Caco-2 (cell line): Measurements from ENCODE around the gene FHOD3. TPM values are rescaled to one million over a fixed set of nuclear protein-coding genes. Genes with fewer than 3 reads are reported as not detected.

Experiments
- BruUV-seq: library from RNA; stranded (reverse); fragments of 400-500 nt; replicated peaks from 2 replicates; lab custom pipeline; 2021; lab: Mats Ljungman, UMichigan
- CTCF ChIA-PET: fragments of 300-600 bp; sonication (Branson Sonifier 250); formaldehyde crosslinking; loops from one replicate; lab custom pipeline; 2022; ENCODE audit warnings: antibody characterized with exemption; lab: Charles Lee
- POLR2A ChIA-PET: fragments of 300-600 bp; sonication (Branson Sonifier 250); formaldehyde crosslinking; loops from one replicate; lab custom pipeline; 2022; ENCODE audit warnings: antibody characterized with exemption; lab: Charles Lee
- DNase-seq, 2 experiments: peaks; one replicate each; pipeline versions ENCODE4 v3.0.0 to v3.0.0-alpha.2; 2020 to 2022
- H3K27me3 ChIP-seq: replicated peaks from 2 replicates; pipeline ENCODE4 v1.6.0; 2011; ENCODE audit warnings: low read length; ENCODE audit not compliant: control insufficient read depth, insufficient read depth
- H3K36me3 ChIP-seq: 2 replicates; pipeline ENCODE4 v1.5.1; 2011; ENCODE audit warnings: low read length; ENCODE audit not compliant: control insufficient read depth, insufficient read depth
- H3K4me1 ChIP-seq: fragments of 250-450 bp; sonication (Bioruptor Pico); 2 replicates; pipeline ENCODE4 v1.5.1; 2020; ENCODE audit warnings: mild to moderate bottlenecking
- H3K4me3 ChIP-seq: 2 replicates; pipeline ENCODE4 v1.5.1; 2011; ENCODE audit warnings: low read depth, mild to moderate bottlenecking, control low read depth, low read length
- H3K9me3 ChIP-seq: fragments of 250-450 bp; sonication (Bioruptor Pico); 2 replicates; pipeline ENCODE4 v1.5.1; 2020; ENCODE audit warnings: mild to moderate bottlenecking, moderate library complexity
- H3K27ac Mint-ChIP-seq: one replicate; pipeline ENCODE4 v1.8.0; 2022; ENCODE audit warnings: mixed read lengths; ENCODE audit not compliant: unreplicated experiment
- H3K27me3 Mint-ChIP-seq: one replicate; pipeline ENCODE4 v1.8.0; 2022; ENCODE audit warnings: mixed read lengths; ENCODE audit not compliant: insufficient read depth, unreplicated experiment
- H3K36me3 Mint-ChIP-seq: one replicate; pipeline ENCODE4 v1.8.0; 2022; ENCODE audit warnings: mild to moderate bottlenecking, mixed read lengths; ENCODE audit not compliant: insufficient read depth, unreplicated experiment
- H3K4me1 Mint-ChIP-seq: one replicate; pipeline ENCODE4 v1.8.0; 2022; ENCODE audit warnings: low read depth, mixed read lengths; ENCODE audit not compliant: unreplicated experiment
- H3K4me3 Mint-ChIP-seq: one replicate; pipeline ENCODE4 v1.8.0; 2022; ENCODE audit warnings: mild to moderate bottlenecking, moderate library complexity, mixed read lengths; ENCODE audit not compliant: unreplicated experiment
- H3K9me3 Mint-ChIP-seq: one replicate; pipeline ENCODE4 v1.8.0; 2022; ENCODE audit warnings: mixed read lengths; ENCODE audit not compliant: unreplicated experiment
- CTCF ChIP-seq, 2 experiments: fragments of 200-600 bp in 1 of 2; IDR thresholded peaks; 1 replicate in 1 of 2; 2 replicates in 1 of 2; pipeline versions ENCODE4 v1.5.1 to v1.8.0; 2011 to 2022; ENCODE audit warnings: antibody characterized with exemption in 1 of 2, control low read depth in 1 of 2, inconsistent platforms in 1 of 2, low read depth in 1 of 2, low read length in 1 of 2, mild to moderate bottlenecking in 1 of 2, moderate library complexity in 1 of 2; ENCODE audit not compliant: insufficient read depth in 1 of 2, severe bottlenecking in 1 of 2, unreplicated experiment in 1 of 2
- intact Hi-C: fragments of 100-400 bp; cut with micrococcal nuclease; formaldehyde crosslinking; loops from one replicate; pipeline ENCODE4 v1.10.0; 2022; ENCODE audit not compliant: unreplicated experiment
- total RNA-seq: library from RNA; stranded (reverse); gene quantifications from 2 replicates; pipeline ENCODE4 v1.2.3, GENCODE V29; 2022

FHOD3 gene
- total RNA-seq, 1 experiment from 2014 or later = not detected

- no peak for TF ChIP-seq CTCF (IDR thresholded peaks at IDR 0.05; ENCODE audit: insufficient read depth in 1 of 2, low read depth in 1 of 2, low read length in 1 of 2, severe bottlenecking in 1 of 2, unreplicated experiment in 1 of 2)
- Histone ChIP-seq H3K36me3 (no peaks in the 10 kb centered on the region), H3K9me3 (no peaks in the 10 kb centered on the region), H3K4me3 (no peak overlapping the region), H3K27me3 (no peaks in the 10 kb centered on the region), H3K4me1 (no peaks in the 10 kb centered on the region)
- no peak for DNase-seq
- no TSS peak for BruUV-seq
- Mint-ChIP-seq H3K4me3 (no peak overlapping the region), H3K27me3 (peaks cover 6% of the 10 kb centered on the region), H3K27ac (no peak overlapping the region), H3K9me3 (no peaks in the 10 kb centered on the region), H3K36me3 (no peaks in the 10 kb centered on the region), H3K4me1 (no peaks in the 10 kb centered on the region)
- intact Hi-C loops = no loop called here
- ChIA-PET POLR2A (no interaction called here), CTCF (no interaction called here)
These were observed 123.3 kb downstream of the FHOD3 start for GRCh38 chr18:36420826-36421225.

GRCh38 chr18:36424741-36425142, 127.2 kb downstream of the FHOD3 start:
- BruUV-seq = no TSS peak
- POLR2A ChIA-PET = no interaction called here
- CTCF ChIA-PET = no interaction called here
- Mint-ChIP-seq H3K27ac (no peak overlapping the region), H3K36me3 (no peaks in the 10 kb centered on the region), H3K9me3 (no peaks in the 10 kb centered on the region), H3K4me3 (no peak overlapping the region), H3K4me1 (no peaks in the 10 kb centered on the region), H3K27me3 (no peaks in the 10 kb centered on the region)
- no peak overlapping the region for H3K4me3 ChIP-seq
- no peaks in the 10 kb centered on the region for H3K27me3 ChIP-seq
- no peak for DNase-seq
- no peaks in the 10 kb centered on the region for H3K36me3 ChIP-seq
- intact Hi-C loops = no loop called here
- no peaks in the 10 kb centered on the region for H3K4me1 ChIP-seq
- no peak for TF ChIP-seq CTCF (IDR thresholded peaks at IDR 0.05; ENCODE audit: insufficient read depth in 1 of 2, low read depth in 1 of 2, low read length in 1 of 2, severe bottlenecking in 1 of 2, unreplicated experiment in 1 of 2)
- H3K9me3 ChIP-seq = no peaks in the 10 kb centered on the region

GRCh38 chr18:36427369-36427768, 129.9 kb downstream of the FHOD3 start:
- Histone ChIP-seq H3K4me1 (no peaks in the 10 kb centered on the region), H3K4me3 (no peak overlapping the region), H3K27me3 (no peaks in the 10 kb centered on the region), H3K36me3 (no peaks in the 10 kb centered on the region), H3K9me3 (no peaks in the 10 kb centered on the region)
- CTCF ChIA-PET = no interaction called here
- TF ChIP-seq CTCF (IDR thresholded peaks at IDR 0.05; ENCODE audit: insufficient read depth in 1 of 2, low read depth in 1 of 2, low read length in 1 of 2, severe bottlenecking in 1 of 2, unreplicated experiment in 1 of 2) = no peak
- Mint-ChIP-seq H3K27me3 (no peaks in the 10 kb centered on the region), H3K4me1 (no peaks in the 10 kb centered on the region), H3K36me3 (no peaks in the 10 kb centered on the region), H3K27ac (no peak overlapping the region), H3K9me3 (no peaks in the 10 kb centered on the region), H3K4me3 (no peak overlapping the region)
- POLR2A ChIA-PET = no interaction called here
- BruUV-seq = no TSS peak
- intact Hi-C loops = no loop called here
- DNase-seq = no peak
